ENCODE results near the gene MAGOH. TPM values are rescaled to one million over a fixed set of nuclear protein-coding genes. Genes with fewer than 3 reads are reported as not detected.
"Not testable (repeated sequence)": the region's sequence is repeated elsewhere in the genome, so short reads cannot be mapped to it uniquely, and the experiment has no call there.

Gene MAGOH
- total and polyA plus RNA-seq, 9 donors, result 25.4 to 73.2 (median 37.5) TPM

- DNase-seq, result no peak
- TF ChIP-seq EP300 (IDR thresholded peaks at IDR 0.05) (no peak), CTCF (IDR thresholded peaks at IDR 0.05) (no peak), POLR2A (IDR thresholded peaks at IDR 0.05) (no peak)
- no peaks in the 10 kb centered on the region for H3K4me1 ChIP-seq (ENCODE audit: insufficient read depth)
- no peak overlapping the region for H3K4me3 ChIP-seq
- no peaks in the 10 kb centered on the region for H3K36me3 ChIP-seq
- no peak overlapping the region for H3K27ac ChIP-seq
- H3K9me3 ChIP-seq, result no peaks in the 10 kb centered on the region
- WGBS, 3 donors, result 95 to 98% (median 97%) methylated on average over 8 of the region's 8 CpGs
- intact Hi-C loops (cut with DNase I), result no loop called here
- no peaks in the 10 kb centered on the region for H3K27me3 ChIP-seq
These were observed 46.1 kb upstream of the MAGOH start for GRCh38 chr1:53284224-53285020.

- H3K9me3 ChIP-seq; H3K27ac ChIP-seq; intact Hi-C loops (cut with DNase I); H3K4me1 ChIP-seq (ENCODE audit: insufficient read depth); H3K4me3 ChIP-seq; DNase-seq; H3K36me3 ChIP-seq; H3K27me3 ChIP-seq: not testable (repeated sequence)
- 93 to 96% (median 94%) methylated on average over 11 to 12 of the region's 12 CpGs for WGBS, 3 donors
These were observed 44.8 kb upstream of the MAGOH start for GRCh38 chr1:53283156-53283555.

- no peak for TF ChIP-seq EP300 (IDR thresholded peaks at IDR 0.05)
- TF ChIP-seq CTCF (IDR thresholded peaks at IDR 0.05), result no peak
- TF ChIP-seq POLR2A (IDR thresholded peaks at IDR 0.05), result no peak
These were observed 42.8 kb upstream of the MAGOH start for GRCh38 chr1:53281133-53281532.

GRCh38 chr1:53280496-53280895, 42.2 kb upstream of the MAGOH start:
- H3K27ac ChIP-seq, result no peak overlapping the region
- H3K27me3 ChIP-seq, result no peaks in the 10 kb centered on the region
- no peaks in the 10 kb centered on the region for H3K36me3 ChIP-seq
- DNase-seq, result no peak
- no peaks in the 10 kb centered on the region for H3K4me1 ChIP-seq (ENCODE audit: insufficient read depth)
- no peaks in the 10 kb centered on the region for H3K9me3 ChIP-seq
- 92 to 94% (median 93%) methylated on average over 8 of the region's 8 CpGs for WGBS, 3 donors
- intact Hi-C loops (cut with DNase I), result no loop called here
- no peak overlapping the region for H3K4me3 ChIP-seq
- no peak for TF ChIP-seq CTCF (IDR thresholded peaks at IDR 0.05)
- no peak for TF ChIP-seq EP300 (IDR thresholded peaks at IDR 0.05)
- TF ChIP-seq POLR2A (IDR thresholded peaks at IDR 0.05), result no peak

More at GRCh38 chr1:53281133-53281532, 42.8 kb upstream of the MAGOH start:
- no peaks in the 10 kb centered on the region for H3K27me3 ChIP-seq
- H3K9me3 ChIP-seq, result no peaks in the 10 kb centered on the region
- H3K27ac ChIP-seq, result no peak overlapping the region
- H3K4me3 ChIP-seq, result no peak overlapping the region
- no peak for DNase-seq
- no peaks in the 10 kb centered on the region for H3K4me1 ChIP-seq (ENCODE audit: insufficient read depth)
- 80 to 83% (median 82%) methylated on average over 9 of the region's 9 CpGs for WGBS, 3 donors
- no peaks in the 10 kb centered on the region for H3K36me3 ChIP-seq
- intact Hi-C loops (cut with DNase I), result no loop called here

Measured in ovary (tissue), 9 donors.